SK-N-MC (cell line): ENCODE results near the gene CDKL2.

Source experiments
- EZH2 ChIP-seq: fragments of 200-600 bp; sonication (generic); IDR thresholded peaks from one replicate; pipeline ENCODE4 v1.6.1; 2017; ENCODE audit warnings: antibody characterized with exemption
- POLR2AphosphoS5 ChIP-seq: IDR thresholded peaks from 2 replicates; pipeline ENCODE4 v1.6.1; 2012; ENCODE audit warnings: mild to moderate bottlenecking, low read depth, low read length, borderline replicate concordance

- no peak for TF ChIP-seq EZH2
- TF ChIP-seq POLR2AphosphoS5 = no peak
Observed at GRCh38 chr4:75644095-75644494, 13.8 kb upstream of the CDKL2 start.
